ENCODE data around the gene PKN1.

PKN1 gene

GRCh38 chr19:14473073-14473977, 40.2 kb downstream of the PKN1 start:
- no peak overlapping the region for H3K4me3 ChIP-seq (ENCODE audit: low read depth, low read length)
- TF ChIP-seq CTCF (IDR thresholded peaks at IDR 0.05; ENCODE audit: low read depth, low read length), result no peak

DNA sequence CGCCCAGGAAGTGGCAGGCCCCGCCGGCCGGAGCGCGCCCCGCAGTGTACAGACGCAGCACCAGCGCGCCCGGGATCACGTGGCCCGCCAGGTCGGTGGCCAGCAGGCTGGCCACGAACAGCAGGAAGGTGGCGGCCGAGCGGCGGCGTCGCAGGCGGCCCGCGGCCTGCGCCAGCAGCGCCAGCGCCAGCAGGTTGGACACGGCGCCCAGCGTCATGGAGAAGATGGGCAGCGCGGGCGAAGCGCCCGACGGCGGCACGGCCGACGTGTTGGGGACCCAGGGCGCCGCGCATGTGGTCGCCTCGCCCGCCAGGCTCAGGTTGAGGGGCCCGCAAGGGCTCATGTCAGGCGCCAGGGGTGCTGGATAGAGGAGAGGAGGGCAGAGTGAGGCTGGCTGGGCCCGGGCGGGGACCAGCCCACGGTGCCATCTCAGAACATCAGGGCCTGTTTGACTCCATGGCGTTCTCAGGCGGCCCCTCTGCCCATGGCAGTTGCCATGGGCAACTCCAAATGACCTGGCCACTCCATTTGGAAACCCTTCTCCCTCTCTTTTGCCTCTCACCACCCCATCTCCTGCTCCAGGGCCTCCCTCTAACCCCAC, 41.0 kb downstream of the PKN1 start:
- H3K4me3 ChIP-seq (ENCODE audit: low read depth, low read length), result no peak overlapping the region
- TF ChIP-seq CTCF (IDR thresholded peaks at IDR 0.05; ENCODE audit: low read depth, low read length), result no peak

DNA sequence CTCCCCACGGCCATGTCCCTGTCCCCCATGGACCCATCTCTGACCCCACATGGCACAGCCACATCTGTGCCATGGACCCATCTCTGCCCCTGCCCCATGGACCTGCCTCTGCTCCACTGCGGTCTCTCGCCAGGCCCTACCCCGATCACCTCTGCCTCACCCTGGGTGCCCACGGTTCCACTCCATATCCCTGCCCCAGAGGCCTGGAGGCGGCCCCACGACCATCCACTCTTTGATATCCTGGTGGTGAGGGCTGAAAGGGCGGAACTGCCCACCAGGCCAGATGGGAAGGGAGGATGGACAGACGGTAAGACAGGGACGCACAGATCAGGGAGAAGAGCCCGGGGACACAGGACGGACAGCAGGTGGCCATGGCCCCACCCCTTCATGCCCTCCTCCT, 41.7 kb downstream of the PKN1 start:
- no peak for TF ChIP-seq CTCF (IDR thresholded peaks at IDR 0.05; ENCODE audit: low read depth, low read length)
- peak overlapping the region; percentile 41 for H3K4me3 ChIP-seq (ENCODE audit: low read depth, low read length)

GRCh38 chr19:14475251-14476073, 42.4 kb downstream of the PKN1 start, which contains the start of gene PTGER1:
Gene PTGER1 (minus strand): TSS chr19:14475354. CDS start chr19:14474320, 1,034 bp downstream.
- peak within 1 kb of the TSS; percentile 41 for H3K4me3 ChIP-seq (ENCODE audit: low read depth, low read length)
- TF ChIP-seq CTCF (IDR thresholded peaks at IDR 0.05; ENCODE audit: low read depth, low read length), result peak; percentile 62

DNA sequence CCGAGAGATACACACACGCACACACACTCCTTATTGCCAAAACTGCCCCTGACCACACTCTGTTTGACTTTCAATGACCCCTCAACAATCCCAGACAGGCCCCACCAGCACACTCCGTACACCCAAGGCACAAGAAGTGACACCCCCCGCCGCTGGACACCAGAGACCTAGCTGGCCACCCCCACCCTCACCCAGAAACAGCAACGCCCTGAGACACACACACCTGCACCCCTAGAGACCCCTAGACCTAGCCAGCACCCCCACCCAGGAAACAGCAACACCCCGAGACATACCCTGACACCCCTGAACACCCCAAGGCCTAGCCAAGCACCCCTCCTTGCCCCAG, 43.2 kb downstream of the PKN1 start:
- H3K4me3 ChIP-seq (ENCODE audit: low read depth, low read length), result no peak overlapping the region
- no peak for TF ChIP-seq CTCF (IDR thresholded peaks at IDR 0.05; ENCODE audit: low read depth, low read length)

- no peak for TF ChIP-seq CTCF (IDR thresholded peaks at IDR 0.05; ENCODE audit: low read depth, low read length)
Measured at GRCh38 chr19:14476673-14477401, 43.7 kb downstream of the PKN1 start.

More at GRCh38 chr19:14476673-14477401, 43.7 kb downstream of the PKN1 start:
- H3K4me3 ChIP-seq (ENCODE audit: low read depth, low read length), result no peak overlapping the region
